Left ventricle myocardium inferior (tissue), 1 donor: ENCODE measurements around the gene TCEA2. TPM values are rescaled to one million over a fixed set of nuclear protein-coding genes. Genes with fewer than 3 reads are reported as not detected.

ENCODE experiments used
- DNase-seq: peaks from one replicate; pipeline ENCODE4 v3.0.0-alpha.2; 2020
- H3K27ac ChIP-seq: fragments of 200-600 bp; replicated peaks from 2 replicates; pipeline ENCODE4 v1.8.0; 2021
- H3K27me3 ChIP-seq: fragments of 200-600 bp; 2 replicates; pipeline ENCODE4 v1.8.0; 2021; ENCODE audit warnings: low read depth
- H3K36me3 ChIP-seq: fragments of 200-600 bp; 2 replicates; pipeline ENCODE4 v1.8.0; 2021
- H3K4me1 ChIP-seq: fragments of 200-600 bp; 2 replicates; pipeline ENCODE4 v1.8.0; 2021
- H3K4me3 ChIP-seq: fragments of 200-600 bp; 2 replicates; pipeline ENCODE4 v1.8.0; 2021; ENCODE audit warnings: mild to moderate bottlenecking, moderate library complexity
- H3K9me3 ChIP-seq: fragments of 200-600 bp; replicated peaks from 2 replicates; pipeline ENCODE4 v1.8.0; 2021
- intact Hi-C: fragments of 100-400 bp; cut with micrococcal nuclease; formaldehyde crosslinking; loops from one replicate; pipeline ENCODE4 v1.11.0; 2022
- total RNA-seq: library from RNA; stranded (reverse); fragmentation: NEBNext Ultra II Directional; extraction: Animal tissue kit (Norgen Biotek cat#: 25700); gene quantifications from one replicate; pipeline ENCODE4 v1.2.1, GENCODE V29; 2021
- TF ChIP-seq, protein P1 (sequence below): fragments of 200-600 bp; IDR thresholded peaks from 2 replicates; pipeline ENCODE4 v1.8.0; 2021; ENCODE audit warnings: antibody characterized with exemption, mild to moderate bottlenecking, borderline replicate concordance
- donor health status: DM: no; HTN: yes; CAD: no; lungs with severe emphysema.

Gene TCEA2
- total RNA-seq, 1 donor from 2014 or later = 38.9 TPM

DNA sequence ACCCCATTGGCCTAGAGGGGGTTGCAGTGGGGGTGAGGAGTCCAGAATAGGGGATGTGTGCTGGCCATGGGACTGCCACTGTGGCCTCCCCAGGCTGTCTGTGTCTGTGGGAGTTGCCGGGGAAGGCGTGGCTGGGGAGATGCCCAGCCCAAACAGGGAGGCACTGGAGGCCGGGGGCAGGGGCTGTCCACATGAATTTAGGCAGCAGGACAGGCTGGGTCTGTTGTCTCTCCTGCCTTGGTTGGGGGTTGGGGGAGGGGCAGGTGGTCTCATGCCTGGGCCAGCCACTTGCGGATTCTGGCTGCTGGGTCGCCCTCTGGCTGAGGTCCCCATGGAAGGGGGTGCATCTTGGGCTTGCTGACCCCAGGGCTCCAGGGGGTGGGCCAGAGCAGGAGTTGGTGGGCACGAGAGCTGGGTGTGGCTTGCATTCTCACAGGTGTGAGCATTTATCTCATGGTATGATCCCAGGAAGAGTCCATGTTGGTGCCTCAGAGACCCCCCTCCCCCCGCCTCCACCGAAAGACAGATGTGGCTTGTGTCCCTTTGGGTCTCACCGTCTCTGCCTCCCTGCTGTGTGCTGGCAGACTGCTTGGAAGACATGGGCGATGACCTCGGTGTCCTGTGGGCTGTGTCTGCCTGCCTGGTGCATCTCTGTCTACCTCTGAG lies 17.5 kb upstream of the TCEA2 start:
- Histone ChIP-seq H3K9me3 (no peaks in the 10 kb centered on the region), H3K27me3 (peaks cover 93% of the 10 kb centered on the region), H3K4me3 (peak overlapping the region; percentile 71), H3K27ac (peak overlapping the region; percentile 95), H3K4me1 (peaks cover 38% of the 10 kb centered on the region), H3K36me3 (peaks cover 19% of the 10 kb centered on the region)
- intact Hi-C loops = no loop called here
- TF ChIP-seq, protein P1, sequence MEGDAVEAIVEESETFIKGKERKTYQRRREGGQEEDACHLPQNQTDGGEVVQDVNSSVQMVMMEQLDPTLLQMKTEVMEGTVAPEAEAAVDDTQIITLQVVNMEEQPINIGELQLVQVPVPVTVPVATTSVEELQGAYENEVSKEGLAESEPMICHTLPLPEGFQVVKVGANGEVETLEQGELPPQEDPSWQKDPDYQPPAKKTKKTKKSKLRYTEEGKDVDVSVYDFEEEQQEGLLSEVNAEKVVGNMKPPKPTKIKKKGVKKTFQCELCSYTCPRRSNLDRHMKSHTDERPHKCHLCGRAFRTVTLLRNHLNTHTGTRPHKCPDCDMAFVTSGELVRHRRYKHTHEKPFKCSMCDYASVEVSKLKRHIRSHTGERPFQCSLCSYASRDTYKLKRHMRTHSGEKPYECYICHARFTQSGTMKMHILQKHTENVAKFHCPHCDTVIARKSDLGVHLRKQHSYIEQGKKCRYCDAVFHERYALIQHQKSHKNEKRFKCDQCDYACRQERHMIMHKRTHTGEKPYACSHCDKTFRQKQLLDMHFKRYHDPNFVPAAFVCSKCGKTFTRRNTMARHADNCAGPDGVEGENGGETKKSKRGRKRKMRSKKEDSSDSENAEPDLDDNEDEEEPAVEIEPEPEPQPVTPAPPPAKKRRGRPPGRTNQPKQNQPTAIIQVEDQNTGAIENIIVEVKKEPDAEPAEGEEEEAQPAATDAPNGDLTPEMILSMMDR = no peak
- DNase-seq = no peak

DNA sequence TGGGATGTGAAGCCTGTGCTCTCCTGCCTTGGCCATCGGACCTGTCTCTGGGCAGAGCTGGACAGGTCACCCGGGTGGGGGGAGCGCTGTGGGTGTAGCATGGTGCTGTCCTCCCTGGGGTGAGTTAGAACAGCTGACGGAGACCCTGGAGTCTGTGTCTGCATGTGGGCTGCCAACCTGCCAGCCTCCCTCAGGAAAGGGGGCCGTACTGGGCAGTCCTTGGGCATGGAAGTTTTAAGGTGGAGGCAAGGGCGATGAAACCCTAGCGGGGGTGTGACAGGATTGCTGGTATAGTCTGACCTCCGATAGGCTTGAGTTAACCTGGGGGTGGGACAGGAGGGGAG lies 16.0 kb upstream of the TCEA2 start:
- Histone ChIP-seq H3K27me3 (peaks cover 93% of the 10 kb centered on the region), H3K27ac (peak overlapping the region; percentile 95), H3K9me3 (no peaks in the 10 kb centered on the region), H3K36me3 (peaks cover 19% of the 10 kb centered on the region), H3K4me1 (peaks cover 32% of the 10 kb centered on the region), H3K4me3 (peak overlapping the region; percentile 71)
- no peak for DNase-seq
- TF ChIP-seq, protein P1 = no peak
- intact Hi-C loops = no loop called here

DNA sequence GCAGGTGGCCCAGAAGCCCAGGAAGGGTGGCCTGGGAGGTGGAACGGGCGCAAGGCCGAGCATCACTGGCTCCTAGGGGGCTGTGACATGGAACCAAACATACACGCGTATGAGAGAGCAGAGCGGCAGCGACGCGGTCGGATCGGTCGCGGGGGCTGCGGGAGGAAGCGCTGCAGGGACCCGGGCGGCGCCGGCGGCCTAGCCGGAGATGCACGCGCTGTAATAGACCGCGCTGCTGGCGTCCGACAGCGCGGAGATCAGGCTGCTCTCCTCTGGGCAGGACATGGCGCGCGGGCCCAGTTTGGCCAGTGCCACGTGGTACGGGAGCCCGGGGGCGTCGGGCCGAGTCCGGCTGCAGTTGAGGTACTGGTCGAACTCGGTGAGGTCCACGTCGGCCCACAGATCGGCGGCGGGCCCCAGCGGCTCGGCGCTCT lies 15.0 kb upstream of the TCEA2 start:
- H3K27me3 ChIP-seq = peaks cover 96% of the 10 kb centered on the region
- DNase-seq = no peak
- H3K36me3 ChIP-seq = peaks cover 19% of the 10 kb centered on the region
- H3K9me3 ChIP-seq = no peaks in the 10 kb centered on the region
- TF ChIP-seq, protein P1 = no peak
- H3K4me1 ChIP-seq = peaks cover 37% of the 10 kb centered on the region
- H3K27ac ChIP-seq = peak overlapping the region; percentile 95
- peak overlapping the region; percentile 71 for H3K4me3 ChIP-seq
- intact Hi-C loops = no loop called here

DNA sequence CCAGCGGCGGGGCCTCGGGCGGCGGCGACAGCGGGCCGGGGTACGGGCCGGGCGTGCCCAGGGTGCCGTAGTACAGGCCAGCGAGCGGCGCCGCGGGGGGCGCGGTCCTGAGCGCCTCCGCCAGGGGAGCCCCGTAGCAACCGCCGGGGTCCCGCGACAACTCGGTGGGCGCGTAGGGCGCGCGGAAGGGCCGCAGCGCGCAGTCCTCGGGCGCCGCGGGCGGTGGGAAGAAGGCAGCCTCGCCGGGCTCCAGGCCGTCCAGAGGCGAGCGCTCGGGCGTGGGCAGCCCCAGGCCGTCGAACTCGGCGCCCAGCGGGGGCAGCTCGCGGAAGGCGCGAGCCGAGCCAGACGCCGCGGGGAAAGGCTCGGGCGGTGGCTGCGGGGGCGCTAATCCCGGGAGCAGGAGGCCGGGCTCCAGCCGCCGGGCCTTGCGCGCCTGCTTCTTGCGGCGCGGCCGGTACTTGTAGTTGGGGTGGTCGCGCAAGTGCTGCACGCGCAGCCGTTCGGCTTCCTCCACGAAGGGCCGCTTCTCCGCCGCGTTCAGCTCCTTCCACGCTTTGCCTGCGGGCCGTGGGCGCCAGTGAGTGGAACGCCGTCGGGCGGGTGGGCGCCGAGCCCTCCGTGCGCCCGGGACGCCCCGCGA lies 14.5 kb upstream of the TCEA2 start:
- Histone ChIP-seq H3K27ac (peak overlapping the region; percentile 95), H3K27me3 (peaks cover 94% of the 10 kb centered on the region), H3K36me3 (peaks cover 19% of the 10 kb centered on the region), H3K4me1 (peaks cover 42% of the 10 kb centered on the region), H3K9me3 (no peaks in the 10 kb centered on the region), H3K4me3 (peak overlapping the region; percentile 71)
- intact Hi-C loops = no loop called here
- no peak for DNase-seq
- TF ChIP-seq, protein P1 = no peak

DNA sequence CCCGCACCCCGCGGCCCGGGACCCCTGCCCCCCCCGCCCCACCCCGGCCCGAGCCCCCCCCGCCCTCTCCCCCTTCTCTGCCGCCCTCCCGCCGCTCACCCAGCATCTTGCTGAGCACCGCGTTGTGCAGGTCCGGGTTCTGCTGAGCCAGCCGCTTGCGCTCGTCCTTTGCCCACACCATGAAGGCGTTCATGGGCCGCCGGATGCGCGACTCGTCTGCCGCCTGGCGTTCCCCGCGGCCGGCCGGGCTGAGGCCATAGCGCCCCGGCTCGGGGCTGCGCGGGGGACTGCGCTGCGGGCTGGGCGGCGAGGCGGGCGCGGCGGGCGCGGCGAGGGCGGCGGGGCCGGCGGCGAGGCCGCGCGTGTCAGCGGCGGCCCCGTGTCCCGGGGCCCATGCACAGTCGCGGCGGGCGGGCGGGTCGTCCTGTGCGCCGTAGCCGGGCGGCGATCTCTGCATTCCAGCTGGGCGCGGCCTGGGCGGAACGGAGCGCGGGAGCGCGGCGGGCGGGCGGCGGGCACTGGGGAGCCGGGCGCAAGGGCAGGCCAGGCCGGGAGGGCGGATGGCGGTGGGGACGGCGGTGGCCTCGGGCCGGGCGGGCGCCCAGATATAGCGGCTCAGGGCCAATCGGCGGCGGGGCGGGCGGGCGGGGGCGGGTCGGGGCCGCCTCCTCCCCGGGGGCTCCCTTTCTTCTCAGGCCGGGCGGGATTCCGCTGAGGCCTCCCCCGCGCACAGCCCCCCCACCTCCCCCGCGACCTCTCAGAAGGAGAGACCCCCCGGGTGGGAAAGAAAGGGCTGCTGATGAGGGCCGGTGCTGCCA lies 13.7 kb upstream of the TCEA2 start, which contains the start of gene SOX18:
Gene SOX18 (minus strand): TSS at position 580 of the 818 bp plus-strand sequence. CDS start 123 bp downstream, at position 457.
- Histone ChIP-seq H3K27ac (peak within 1 kb of the TSS; percentile 95), H3K9me3 (no peaks in the 10 kb centered on the region), H3K27me3 (peaks cover 94% of the 10 kb centered on the region), H3K4me3 (peak within 1 kb of the TSS; percentile 71), H3K4me1 (peaks cover 45% of the 10 kb centered on the region), H3K36me3 (peaks cover 19% of the 10 kb centered on the region)
- intact Hi-C loops = no loop called here
- TF ChIP-seq, protein P1 = no peak
- DNase-seq = peak; percentile 64
